HepG2 (cell line): ENCODE results near the gene NYAP1. TPM values are rescaled to one million over a fixed set of nuclear protein-coding genes. Genes with fewer than 3 reads are reported as not detected.
A peak's percentile ranks its signal among the peaks of the same experiment; 100 is the strongest.

ENCODE experiments used
- ADNP ChIP-seq: sonication (generic); formaldehyde crosslinking; IDR thresholded peaks from 2 replicates; pipeline ENCODE4 v1.4.0; 2020; ENCODE audit warnings: missing genetic modification reagents
- EHMT2 ChIP-seq: fragments of 200-600 bp; sonication (generic); IDR thresholded peaks from 2 replicates; pipeline ENCODE4 v1.7.0; 2017; ENCODE audit warnings: antibody characterized with exemption, low read depth, low read length, borderline replicate concordance
- HDAC2 ChIP-seq: sonication (generic); formaldehyde crosslinking; IDR thresholded peaks from 2 replicates; pipeline ENCODE4 v1.4.0; 2020; ENCODE audit warnings: missing genetic modification reagents
- HNF4G ChIP-seq, 2 experiments: sonication (generic) in 1 of 2; formaldehyde crosslinking in 1 of 2; IDR thresholded peaks; 2 replicates each; pipeline versions ENCODE4 v1.4.0 to v1.6.1; 2011 to 2020; ENCODE audit warnings: borderline replicate concordance in 2 of 2, low read depth in 2 of 2, mild to moderate bottlenecking in 2 of 2, low read length in 1 of 2, missing genetic modification reagents in 1 of 2, moderate library complexity in 1 of 2
- KDM5B ChIP-seq: sonication (generic); formaldehyde crosslinking; IDR thresholded peaks from 2 replicates; pipeline ENCODE4 v1.4.0; 2020; ENCODE audit warnings: missing genetic modification reagents, mild to moderate bottlenecking, borderline replicate concordance
- MED13 ChIP-seq: sonication (generic); formaldehyde crosslinking; IDR thresholded peaks from 2 replicates; pipeline ENCODE4 v1.5.0; 2020; ENCODE audit warnings: missing genetic modification reagents
- NAIF1 ChIP-seq: sonication (generic); formaldehyde crosslinking; IDR thresholded peaks from 2 replicates; pipeline ENCODE4 v1.5.0; 2020; ENCODE audit warnings: mild to moderate bottlenecking, missing genetic modification reagents, borderline replicate concordance
- NFE2 ChIP-seq: sonication (generic); formaldehyde crosslinking; IDR thresholded peaks from 2 replicates; pipeline ENCODE4 v1.4.0; 2020; ENCODE audit warnings: missing genetic modification reagents
- NR1H2 ChIP-seq: sonication (generic); formaldehyde crosslinking; IDR thresholded peaks from 2 replicates; pipeline ENCODE4 v1.8.1; 2022; ENCODE audit warnings: low read depth, missing genetic modification reagents, borderline replicate concordance
- RARA ChIP-seq: IDR thresholded peaks from 2 replicates; pipeline ENCODE4 v1.6.1; 2016; ENCODE audit warnings: missing genetic modification reagents, missing compliant biosample characterization
- RXRA ChIP-seq: sonication (generic); formaldehyde crosslinking; IDR thresholded peaks from 2 replicates; pipeline ENCODE4 v1.5.1; 2020; ENCODE audit warnings: missing genetic modification reagents
- SIX1 ChIP-seq: sonication (generic); formaldehyde crosslinking; IDR thresholded peaks from 2 replicates; pipeline ENCODE4 v1.4.0; 2020; ENCODE audit warnings: missing genetic modification reagents, borderline replicate concordance
- SMARCC2 ChIP-seq: fragments of 450-650 bp; IDR thresholded peaks from 2 replicates; pipeline ENCODE4 v1.6.1; 2017; ENCODE audit warnings: antibody characterized with exemption, mild to moderate bottlenecking
- TGIF2 ChIP-seq: IDR thresholded peaks from 2 replicates; pipeline ENCODE4 v1.6.1; 2016; ENCODE audit warnings: control low read depth, missing compliant biosample characterization
- ZFP62 ChIP-seq: sonication (generic); formaldehyde crosslinking; IDR thresholded peaks from 2 replicates; pipeline ENCODE4 v1.4.0; 2020; ENCODE audit warnings: missing genetic modification reagents
- ZNF207 ChIP-seq: fragments of 450-650 bp; IDR thresholded peaks from 2 replicates; pipeline ENCODE4 v1.6.1; 2016; ENCODE audit warnings: antibody characterized with exemption, borderline replicate concordance
- ZNF260 ChIP-seq: sonication (generic); formaldehyde crosslinking; IDR thresholded peaks from 2 replicates; pipeline ENCODE4 v1.4.0; 2020; ENCODE audit warnings: missing genetic modification reagents, low read depth, mild to moderate bottlenecking, borderline replicate concordance
- polyA plus RNA-seq, 8 experiments: library from polyadenylated mRNA; depleted of rRNA in 3 of 8; stranded (reverse) in 7 of 8; unstranded in 1 of 8; fragments of >200 nt; fragmentation: Illumina TruSeq in 4 of 8; extraction: Trizol in 4 of 8; gene quantifications; 2 replicates each; pipeline versions ENCODE4 v1.2.1 to v1.2.3, GENCODE V29; 2011 to 2016; ENCODE audit warnings: low read depth in 4 of 8, missing spikeins in 1 of 8, mixed read lengths in 1 of 8; ENCODE audit not compliant: insufficient read depth in 1 of 8
- total RNA-seq, 5 experiments: library from RNA; depleted of rRNA; stranded (reverse); fragments of >200 nt; fragmentation: Illumina TruSeq; extraction: Trizol; gene quantifications; 2 replicates each; pipeline ENCODE4 v1.2.3, GENCODE V29; 2016; ENCODE audit warnings: low read depth in 1 of 5
- TF ChIP-seq, protein P1 (sequence below): sonication (generic); formaldehyde crosslinking; IDR thresholded peaks from 2 replicates; pipeline ENCODE4 v1.5.1; 2020; ENCODE audit warnings: missing genetic modification reagents, mild to moderate bottlenecking, borderline replicate concordance
- TF ChIP-seq, protein P2 (sequence below): sonication (generic); formaldehyde crosslinking; IDR thresholded peaks from 2 replicates; pipeline ENCODE4 v1.5.0; 2020; ENCODE audit warnings: mild to moderate bottlenecking, missing genetic modification reagents, moderate library complexity
- TF ChIP-seq, protein P3 (sequence below): IDR thresholded peaks from 2 replicates; pipeline ENCODE4 v1.6.1; 2016; ENCODE audit warnings: low read depth
- TF ChIP-seq, protein P4 (sequence below): sonication (generic); formaldehyde crosslinking; IDR thresholded peaks from 2 replicates; pipeline ENCODE4 v1.4.0; 2020; ENCODE audit warnings: low read depth, mild to moderate bottlenecking, missing genetic modification reagents
- TF ChIP-seq, protein P5 (sequence below): sonication (generic); formaldehyde crosslinking; IDR thresholded peaks from 2 replicates; pipeline ENCODE4 v1.8.0; 2022; ENCODE audit warnings: mild to moderate bottlenecking, missing genetic modification reagents, moderate library complexity
- TF ChIP-seq, protein P6 (sequence below): sonication (generic); formaldehyde crosslinking; IDR thresholded peaks from 2 replicates; pipeline ENCODE4 v1.4.0; 2020; ENCODE audit warnings: missing genetic modification reagents, low read depth, mild to moderate bottlenecking, borderline replicate concordance

The NYAP1 gene
- total and polyA plus RNA-seq, 2 of the 13 experiments (the other 11 are each of a cell fraction or from before 2014, with no cell fraction given) = 0.15 to 0.46 TPM

DNA sequence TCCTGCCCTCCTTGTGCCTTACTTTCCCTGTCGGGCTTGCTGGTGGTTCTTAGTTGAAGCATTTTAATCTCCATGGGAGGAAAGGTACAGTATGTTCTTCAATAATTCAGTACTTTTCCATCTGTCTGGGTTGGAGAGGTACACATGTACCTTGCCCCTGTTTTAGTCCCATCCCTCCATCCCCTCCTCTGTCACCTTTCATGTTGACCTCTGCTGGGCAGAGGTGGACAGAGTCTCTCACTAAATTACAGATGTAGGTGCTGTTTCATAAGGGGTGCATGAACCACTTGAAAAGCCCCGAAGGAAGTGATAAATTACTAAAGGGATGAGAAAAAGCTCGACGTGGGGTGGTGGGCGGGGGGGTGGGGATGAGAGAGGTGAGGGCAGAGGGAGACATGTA is 60.7 kb downstream of the NYAP1 start (continued):
- no peak for TF ChIP-seq KDM5B (CRISPR knock-in tag)
- TF ChIP-seq RARA (CRISPR knock-in tag) = peak; percentile 84
- TF ChIP-seq ZNF260 = no peak
- 0 out of 2 replicates have a peak, but pooled peaks have one; percentile 41 for TF ChIP-seq MED13
- TF ChIP-seq, protein P1, sequence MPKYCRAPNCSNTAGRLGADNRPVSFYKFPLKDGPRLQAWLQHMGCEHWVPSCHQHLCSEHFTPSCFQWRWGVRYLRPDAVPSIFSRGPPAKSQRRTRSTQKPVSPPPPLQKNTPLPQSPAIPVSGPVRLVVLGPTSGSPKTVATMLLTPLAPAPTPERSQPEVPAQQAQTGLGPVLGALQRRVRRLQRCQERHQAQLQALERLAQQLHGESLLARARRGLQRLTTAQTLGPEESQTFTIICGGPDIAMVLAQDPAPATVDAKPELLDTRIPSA = no peak
- peak; percentile 35; the same call in 1 of the 2 replicates for TF ChIP-seq SIX1
- no peak for TF ChIP-seq TGIF2 (CRISPR knock-in tag)
- no peak for TF ChIP-seq NR1H2
- no peak for TF ChIP-seq EHMT2
- TF ChIP-seq, protein P2, sequence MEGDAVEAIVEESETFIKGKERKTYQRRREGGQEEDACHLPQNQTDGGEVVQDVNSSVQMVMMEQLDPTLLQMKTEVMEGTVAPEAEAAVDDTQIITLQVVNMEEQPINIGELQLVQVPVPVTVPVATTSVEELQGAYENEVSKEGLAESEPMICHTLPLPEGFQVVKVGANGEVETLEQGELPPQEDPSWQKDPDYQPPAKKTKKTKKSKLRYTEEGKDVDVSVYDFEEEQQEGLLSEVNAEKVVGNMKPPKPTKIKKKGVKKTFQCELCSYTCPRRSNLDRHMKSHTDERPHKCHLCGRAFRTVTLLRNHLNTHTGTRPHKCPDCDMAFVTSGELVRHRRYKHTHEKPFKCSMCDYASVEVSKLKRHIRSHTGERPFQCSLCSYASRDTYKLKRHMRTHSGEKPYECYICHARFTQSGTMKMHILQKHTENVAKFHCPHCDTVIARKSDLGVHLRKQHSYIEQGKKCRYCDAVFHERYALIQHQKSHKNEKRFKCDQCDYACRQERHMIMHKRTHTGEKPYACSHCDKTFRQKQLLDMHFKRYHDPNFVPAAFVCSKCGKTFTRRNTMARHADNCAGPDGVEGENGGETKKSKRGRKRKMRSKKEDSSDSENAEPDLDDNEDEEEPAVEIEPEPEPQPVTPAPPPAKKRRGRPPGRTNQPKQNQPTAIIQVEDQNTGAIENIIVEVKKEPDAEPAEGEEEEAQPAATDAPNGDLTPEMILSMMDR = 0 out of 2 replicates have a peak, but pooled peaks have one; percentile 24
- no peak for TF ChIP-seq ADNP (CRISPR knock-in tag)
- TF ChIP-seq, protein P3, sequence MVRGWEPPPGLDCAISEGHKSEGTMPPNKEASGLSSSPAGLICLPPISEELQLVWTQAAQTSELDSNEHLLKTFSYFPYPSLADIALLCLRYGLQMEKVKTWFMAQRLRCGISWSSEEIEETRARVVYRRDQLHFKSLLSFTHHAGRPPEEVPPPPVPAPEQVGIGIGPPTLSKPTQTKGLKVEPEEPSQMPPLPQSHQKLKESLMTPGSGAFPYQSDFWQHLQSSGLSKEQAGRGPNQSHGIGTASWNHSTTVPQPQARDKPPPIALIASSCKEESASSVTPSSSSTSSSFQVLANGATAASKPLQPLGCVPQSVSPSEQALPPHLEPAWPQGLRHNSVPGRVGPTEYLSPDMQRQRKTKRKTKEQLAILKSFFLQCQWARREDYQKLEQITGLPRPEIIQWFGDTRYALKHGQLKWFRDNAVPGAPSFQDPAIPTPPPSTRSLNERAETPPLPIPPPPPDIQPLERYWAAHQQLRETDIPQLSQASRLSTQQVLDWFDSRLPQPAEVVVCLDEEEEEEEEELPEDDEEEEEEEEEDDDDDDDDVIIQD (CRISPR knock-in tag) = 0 out of 2 replicates have a peak, but pooled peaks have one; percentile 27
- TF ChIP-seq, protein P4, sequence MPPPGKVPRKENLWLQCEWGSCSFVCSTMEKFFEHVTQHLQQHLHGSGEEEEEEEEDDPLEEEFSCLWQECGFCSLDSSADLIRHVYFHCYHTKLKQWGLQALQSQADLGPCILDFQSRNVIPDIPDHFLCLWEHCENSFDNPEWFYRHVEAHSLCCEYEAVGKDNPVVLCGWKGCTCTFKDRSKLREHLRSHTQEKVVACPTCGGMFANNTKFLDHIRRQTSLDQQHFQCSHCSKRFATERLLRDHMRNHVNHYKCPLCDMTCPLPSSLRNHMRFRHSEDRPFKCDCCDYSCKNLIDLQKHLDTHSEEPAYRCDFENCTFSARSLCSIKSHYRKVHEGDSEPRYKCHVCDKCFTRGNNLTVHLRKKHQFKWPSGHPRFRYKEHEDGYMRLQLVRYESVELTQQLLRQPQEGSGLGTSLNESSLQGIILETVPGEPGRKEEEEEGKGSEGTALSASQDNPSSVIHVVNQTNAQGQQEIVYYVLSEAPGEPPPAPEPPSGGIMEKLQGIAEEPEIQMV (CRISPR knock-in tag) = 0 out of 2 replicates have a peak, but pooled peaks have one; percentile 28
- TF ChIP-seq, protein P5, sequence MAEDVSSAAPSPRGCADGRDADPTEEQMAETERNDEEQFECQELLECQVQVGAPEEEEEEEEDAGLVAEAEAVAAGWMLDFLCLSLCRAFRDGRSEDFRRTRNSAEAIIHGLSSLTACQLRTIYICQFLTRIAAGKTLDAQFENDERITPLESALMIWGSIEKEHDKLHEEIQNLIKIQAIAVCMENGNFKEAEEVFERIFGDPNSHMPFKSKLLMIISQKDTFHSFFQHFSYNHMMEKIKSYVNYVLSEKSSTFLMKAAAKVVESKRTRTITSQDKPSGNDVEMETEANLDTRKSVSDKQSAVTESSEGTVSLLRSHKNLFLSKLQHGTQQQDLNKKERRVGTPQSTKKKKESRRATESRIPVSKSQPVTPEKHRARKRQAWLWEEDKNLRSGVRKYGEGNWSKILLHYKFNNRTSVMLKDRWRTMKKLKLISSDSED = no peak
- no peak; the same call in 1 of the 2 replicates for TF ChIP-seq HDAC2 (CRISPR knock-in tag)
- no peak for TF ChIP-seq NAIF1 (CRISPR knock-in tag)
- no peak for TF ChIP-seq ZNF207
- TF ChIP-seq ZFP62 = no peak
- TF ChIP-seq NFE2 (CRISPR knock-in tag) = no peak
- TF ChIP-seq HNF4G (IDR thresholded peaks at IDR 0.05; ENCODE audit: borderline replicate concordance, low read depth, low read length) = peak; percentile 63; the same call in 1 of the 2 replicates
- TF ChIP-seq HNF4G (CRISPR knock-in tag; IDR thresholded peaks at IDR 0.05; ENCODE audit: borderline replicate concordance, low read depth) = no peak; the same call in 1 of the 2 replicates
- TF ChIP-seq, protein P6, sequence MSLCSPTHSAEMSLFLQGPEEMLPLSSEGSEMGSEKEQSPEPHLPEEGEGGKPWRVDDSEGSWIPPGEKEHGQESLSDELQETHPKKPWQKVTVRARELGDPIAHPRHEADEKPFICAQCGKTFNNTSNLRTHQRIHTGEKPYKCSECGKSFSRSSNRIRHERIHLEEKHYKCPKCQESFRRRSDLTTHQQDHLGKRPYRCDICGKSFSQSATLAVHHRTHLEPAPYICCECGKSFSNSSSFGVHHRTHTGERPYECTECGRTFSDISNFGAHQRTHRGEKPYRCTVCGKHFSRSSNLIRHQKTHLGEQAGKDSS (CRISPR knock-in tag) = no peak
- TF ChIP-seq RXRA (CRISPR knock-in tag) = peak; percentile 65; the same call in 1 of the 2 replicates
- TF ChIP-seq SMARCC2 = no peak
